NB4 (cell line): ENCODE results near the gene CACNB3.

Experiments
- POLR2A ChIP-seq: IDR thresholded peaks from 2 replicates; pipeline ENCODE4 v1.6.1; 2011; ENCODE audit warnings: mild to moderate bottlenecking; ENCODE audit not compliant: insufficient read length; ENCODE audit errors: extremely low read depth
- TF ChIP-seq, protein P1 (sequence below): IDR thresholded peaks from one replicate; pipeline ENCODE4 v1.5.1; 2012; ENCODE audit warnings: low read depth, low read length
- TF ChIP-seq, protein P2 (sequence below): IDR thresholded peaks from 2 replicates; pipeline ENCODE4 v1.6.1; 2011; ENCODE audit warnings: low read depth, low read length

DNA sequence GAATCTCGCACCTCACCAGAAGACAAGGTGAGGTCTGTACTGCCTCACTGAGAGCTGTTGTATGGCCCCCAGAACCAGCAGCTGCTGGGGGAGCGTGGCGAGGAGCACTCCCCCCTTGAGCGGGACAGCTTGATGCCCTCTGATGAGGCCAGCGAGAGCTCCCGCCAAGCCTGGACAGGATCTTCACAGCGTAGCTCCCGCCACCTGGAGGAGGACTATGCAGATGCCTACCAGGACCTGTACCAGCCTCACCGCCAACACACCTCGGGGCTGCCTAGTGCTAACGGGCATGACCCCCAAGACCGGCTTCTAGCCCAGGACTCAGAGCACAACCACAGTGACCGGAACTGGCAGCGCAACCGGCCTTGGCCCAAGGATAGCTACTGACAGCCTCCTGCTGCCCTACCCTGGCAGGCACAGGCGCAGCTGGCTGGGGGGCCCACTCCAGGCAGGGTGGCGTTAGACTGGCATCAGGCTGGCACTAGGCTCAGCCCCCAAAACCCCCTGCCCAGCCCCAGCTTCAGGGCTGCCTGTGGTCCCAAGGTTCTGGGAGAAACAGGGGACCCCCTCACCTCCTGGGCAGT lies 9.3 kb downstream of the CACNB3 start:
- TF ChIP-seq, protein P1, sequence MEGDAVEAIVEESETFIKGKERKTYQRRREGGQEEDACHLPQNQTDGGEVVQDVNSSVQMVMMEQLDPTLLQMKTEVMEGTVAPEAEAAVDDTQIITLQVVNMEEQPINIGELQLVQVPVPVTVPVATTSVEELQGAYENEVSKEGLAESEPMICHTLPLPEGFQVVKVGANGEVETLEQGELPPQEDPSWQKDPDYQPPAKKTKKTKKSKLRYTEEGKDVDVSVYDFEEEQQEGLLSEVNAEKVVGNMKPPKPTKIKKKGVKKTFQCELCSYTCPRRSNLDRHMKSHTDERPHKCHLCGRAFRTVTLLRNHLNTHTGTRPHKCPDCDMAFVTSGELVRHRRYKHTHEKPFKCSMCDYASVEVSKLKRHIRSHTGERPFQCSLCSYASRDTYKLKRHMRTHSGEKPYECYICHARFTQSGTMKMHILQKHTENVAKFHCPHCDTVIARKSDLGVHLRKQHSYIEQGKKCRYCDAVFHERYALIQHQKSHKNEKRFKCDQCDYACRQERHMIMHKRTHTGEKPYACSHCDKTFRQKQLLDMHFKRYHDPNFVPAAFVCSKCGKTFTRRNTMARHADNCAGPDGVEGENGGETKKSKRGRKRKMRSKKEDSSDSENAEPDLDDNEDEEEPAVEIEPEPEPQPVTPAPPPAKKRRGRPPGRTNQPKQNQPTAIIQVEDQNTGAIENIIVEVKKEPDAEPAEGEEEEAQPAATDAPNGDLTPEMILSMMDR = no peak
- TF ChIP-seq POLR2A = no peak
- TF ChIP-seq, protein P2, sequence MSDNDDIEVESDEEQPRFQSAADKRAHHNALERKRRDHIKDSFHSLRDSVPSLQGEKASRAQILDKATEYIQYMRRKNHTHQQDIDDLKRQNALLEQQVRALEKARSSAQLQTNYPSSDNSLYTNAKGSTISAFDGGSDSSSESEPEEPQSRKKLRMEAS = no peak
